Caco-2 (cell line): ENCODE data around the gene GUK1. TPM values are rescaled to one million over a fixed set of nuclear protein-coding genes. Genes with fewer than 3 reads are reported as not detected.

ENCODE experiments used
- BruUV-seq: library from RNA; stranded (reverse); fragments of 400-500 nt; replicated peaks from 2 replicates; lab custom pipeline; 2021; lab: Mats Ljungman, UMichigan
- CTCF ChIA-PET: fragments of 300-600 bp; sonication (Branson Sonifier 250); formaldehyde crosslinking; loops from one replicate; lab custom pipeline; 2022; ENCODE audit warnings: antibody characterized with exemption; lab: Charles Lee
- POLR2A ChIA-PET: fragments of 300-600 bp; sonication (Branson Sonifier 250); formaldehyde crosslinking; loops from one replicate; lab custom pipeline; 2022; ENCODE audit warnings: antibody characterized with exemption; lab: Charles Lee
- DNase-seq, 2 experiments: peaks; one replicate each; pipeline versions ENCODE4 v3.0.0 to v3.0.0-alpha.2; 2020 to 2022
- H3K27me3 ChIP-seq: replicated peaks from 2 replicates; pipeline ENCODE4 v1.6.0; 2011; ENCODE audit warnings: low read length; ENCODE audit not compliant: control insufficient read depth, insufficient read depth
- H3K36me3 ChIP-seq: 2 replicates; pipeline ENCODE4 v1.5.1; 2011; ENCODE audit warnings: low read length; ENCODE audit not compliant: control insufficient read depth, insufficient read depth
- H3K4me1 ChIP-seq: fragments of 250-450 bp; sonication (Bioruptor Pico); 2 replicates; pipeline ENCODE4 v1.5.1; 2020; ENCODE audit warnings: mild to moderate bottlenecking
- H3K4me3 ChIP-seq: 2 replicates; pipeline ENCODE4 v1.5.1; 2011; ENCODE audit warnings: low read depth, mild to moderate bottlenecking, control low read depth, low read length
- H3K9me3 ChIP-seq: fragments of 250-450 bp; sonication (Bioruptor Pico); 2 replicates; pipeline ENCODE4 v1.5.1; 2020; ENCODE audit warnings: mild to moderate bottlenecking, moderate library complexity
- H3K27ac Mint-ChIP-seq: one replicate; pipeline ENCODE4 v1.8.0; 2022; ENCODE audit warnings: mixed read lengths; ENCODE audit not compliant: unreplicated experiment
- H3K27me3 Mint-ChIP-seq: one replicate; pipeline ENCODE4 v1.8.0; 2022; ENCODE audit warnings: mixed read lengths; ENCODE audit not compliant: insufficient read depth, unreplicated experiment
- H3K36me3 Mint-ChIP-seq: one replicate; pipeline ENCODE4 v1.8.0; 2022; ENCODE audit warnings: mild to moderate bottlenecking, mixed read lengths; ENCODE audit not compliant: insufficient read depth, unreplicated experiment
- H3K4me1 Mint-ChIP-seq: one replicate; pipeline ENCODE4 v1.8.0; 2022; ENCODE audit warnings: low read depth, mixed read lengths; ENCODE audit not compliant: unreplicated experiment
- H3K4me3 Mint-ChIP-seq: one replicate; pipeline ENCODE4 v1.8.0; 2022; ENCODE audit warnings: mild to moderate bottlenecking, moderate library complexity, mixed read lengths; ENCODE audit not compliant: unreplicated experiment
- H3K9me3 Mint-ChIP-seq: one replicate; pipeline ENCODE4 v1.8.0; 2022; ENCODE audit warnings: mixed read lengths; ENCODE audit not compliant: unreplicated experiment
- intact Hi-C: fragments of 100-400 bp; cut with micrococcal nuclease; formaldehyde crosslinking; loops from one replicate; pipeline ENCODE4 v1.10.0; 2022; ENCODE audit not compliant: unreplicated experiment
- total RNA-seq: library from RNA; stranded (reverse); gene quantifications from 2 replicates; pipeline ENCODE4 v1.2.3, GENCODE V29; 2022
- TF ChIP-seq, protein P1 (sequence below), 2 experiments: fragments of 200-600 bp in 1 of 2; IDR thresholded peaks; 1 replicate in 1 of 2; 2 replicates in 1 of 2; pipeline versions ENCODE4 v1.5.1 to v1.8.0; 2011 to 2022; ENCODE audit warnings: antibody characterized with exemption in 1 of 2, control low read depth in 1 of 2, inconsistent platforms in 1 of 2, low read depth in 1 of 2, low read length in 1 of 2, mild to moderate bottlenecking in 1 of 2, moderate library complexity in 1 of 2; ENCODE audit not compliant: insufficient read depth in 1 of 2, severe bottlenecking in 1 of 2, unreplicated experiment in 1 of 2

The GUK1 gene
- total RNA-seq, 1 experiment from 2014 or later: 73.6 TPM

DNA sequence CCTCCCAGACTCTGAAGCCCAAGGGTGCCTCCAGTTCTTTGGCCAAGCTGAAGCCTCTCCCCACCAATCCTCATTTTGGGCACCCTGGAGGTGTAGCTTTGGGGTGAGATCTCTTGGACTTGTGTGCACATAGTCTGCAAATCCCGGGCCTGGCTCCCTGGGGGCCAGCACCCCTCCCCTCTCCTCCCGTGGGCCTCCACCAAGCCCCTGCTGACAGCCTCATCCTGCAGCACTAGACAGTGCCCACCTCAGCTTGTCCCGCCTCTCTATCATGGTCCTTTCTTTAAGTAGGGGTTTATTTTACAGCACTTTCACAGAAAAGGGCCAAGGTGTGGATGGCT, 12.8 kb downstream of the GUK1 start:
- H3K9me3 Mint-ChIP-seq: no peaks in the 10 kb centered on the region
- intact Hi-C loops: no loop called here
- H3K4me3 Mint-ChIP-seq: no peak overlapping the region
- ChIA-PET CTCF (interaction anchor here (0.6 to 0.7 kb wide), 2 partner anchors 100 to 154 kb away, joined by 4 to 6 read pairs; no protein-coding TSS in a partner anchor), POLR2A (no interaction called here)
- H3K36me3 Mint-ChIP-seq: peaks cover 7% of the 10 kb centered on the region
- Histone ChIP-seq H3K9me3 (no peaks in the 10 kb centered on the region), H3K27me3 (no peaks in the 10 kb centered on the region), H3K36me3 (no peaks in the 10 kb centered on the region), H3K4me1 (peaks cover 6% of the 10 kb centered on the region; the same call in 1 of the 2 replicates), H3K4me3 (no peak overlapping the region)
- BruUV-seq: no TSS peak
- no peaks in the 10 kb centered on the region for H3K4me1 Mint-ChIP-seq
- TF ChIP-seq, protein P1, sequence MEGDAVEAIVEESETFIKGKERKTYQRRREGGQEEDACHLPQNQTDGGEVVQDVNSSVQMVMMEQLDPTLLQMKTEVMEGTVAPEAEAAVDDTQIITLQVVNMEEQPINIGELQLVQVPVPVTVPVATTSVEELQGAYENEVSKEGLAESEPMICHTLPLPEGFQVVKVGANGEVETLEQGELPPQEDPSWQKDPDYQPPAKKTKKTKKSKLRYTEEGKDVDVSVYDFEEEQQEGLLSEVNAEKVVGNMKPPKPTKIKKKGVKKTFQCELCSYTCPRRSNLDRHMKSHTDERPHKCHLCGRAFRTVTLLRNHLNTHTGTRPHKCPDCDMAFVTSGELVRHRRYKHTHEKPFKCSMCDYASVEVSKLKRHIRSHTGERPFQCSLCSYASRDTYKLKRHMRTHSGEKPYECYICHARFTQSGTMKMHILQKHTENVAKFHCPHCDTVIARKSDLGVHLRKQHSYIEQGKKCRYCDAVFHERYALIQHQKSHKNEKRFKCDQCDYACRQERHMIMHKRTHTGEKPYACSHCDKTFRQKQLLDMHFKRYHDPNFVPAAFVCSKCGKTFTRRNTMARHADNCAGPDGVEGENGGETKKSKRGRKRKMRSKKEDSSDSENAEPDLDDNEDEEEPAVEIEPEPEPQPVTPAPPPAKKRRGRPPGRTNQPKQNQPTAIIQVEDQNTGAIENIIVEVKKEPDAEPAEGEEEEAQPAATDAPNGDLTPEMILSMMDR (IDR thresholded peaks at IDR 0.05; ENCODE audit: insufficient read depth in 1 of 2, low read depth in 1 of 2, low read length in 1 of 2, severe bottlenecking in 1 of 2, unreplicated experiment in 1 of 2): no peak
- DNase-seq: no peak
- H3K27me3 Mint-ChIP-seq: no peaks in the 10 kb centered on the region
- no peak overlapping the region for H3K27ac Mint-ChIP-seq

DNA sequence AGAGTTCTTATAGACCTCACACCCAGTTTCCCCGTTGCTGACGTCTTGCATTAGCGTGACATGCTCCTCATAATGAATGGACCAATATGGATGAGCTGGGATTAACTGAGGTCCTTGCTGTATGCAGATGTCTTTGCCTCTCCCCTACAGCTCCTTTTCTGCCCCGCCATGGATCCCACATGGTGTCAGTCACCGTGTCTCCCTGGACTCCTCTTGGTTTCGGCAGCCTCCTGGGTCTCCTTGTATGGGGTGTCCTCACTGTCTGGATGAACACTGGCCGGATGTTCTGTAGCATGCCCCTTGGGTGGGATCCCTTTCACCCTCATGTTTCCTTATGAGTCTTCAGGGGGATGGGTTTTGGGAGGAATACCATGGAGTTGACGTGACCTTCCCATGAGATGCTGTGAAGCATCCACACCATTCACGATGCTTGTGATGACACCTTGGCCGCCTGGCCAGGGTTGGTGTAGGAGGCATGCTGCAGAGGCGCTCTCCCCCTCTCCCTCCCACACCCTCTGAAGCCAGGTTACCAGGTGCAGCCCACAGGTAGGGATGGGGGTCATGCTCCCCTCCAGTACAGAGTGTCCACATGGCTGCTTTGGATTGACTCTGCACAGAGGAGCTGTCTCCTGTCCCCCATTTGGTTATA, 14.1 kb downstream of the GUK1 start:
- H3K4me3 Mint-ChIP-seq: no peak overlapping the region
- intact Hi-C loops: no loop called here
- TF ChIP-seq, protein P1 (IDR thresholded peaks at IDR 0.05; ENCODE audit: insufficient read depth in 1 of 2, low read depth in 1 of 2, low read length in 1 of 2, severe bottlenecking in 1 of 2, unreplicated experiment in 1 of 2): no peak
- POLR2A ChIA-PET: interaction anchor here (0.9 kb wide), 1 partner anchor 44 kb away, joined by 3 read pairs; no protein-coding TSS in a partner anchor
- H3K27ac Mint-ChIP-seq: no peak overlapping the region
- no peaks in the 10 kb centered on the region for H3K9me3 Mint-ChIP-seq
- DNase-seq: no peak
- no peaks in the 10 kb centered on the region for H3K27me3 ChIP-seq
- CTCF ChIA-PET: no interaction called here
- no peaks in the 10 kb centered on the region for H3K36me3 ChIP-seq
- peaks cover 7% of the 10 kb centered on the region for H3K36me3 Mint-ChIP-seq
- no peak overlapping the region for H3K4me3 ChIP-seq
- BruUV-seq: no TSS peak
- H3K4me1 Mint-ChIP-seq: no peaks in the 10 kb centered on the region
- H3K9me3 ChIP-seq: no peaks in the 10 kb centered on the region
- peaks cover 6% of the 10 kb centered on the region; the same call in 1 of the 2 replicates for H3K4me1 ChIP-seq
- no peaks in the 10 kb centered on the region for H3K27me3 Mint-ChIP-seq

DNA sequence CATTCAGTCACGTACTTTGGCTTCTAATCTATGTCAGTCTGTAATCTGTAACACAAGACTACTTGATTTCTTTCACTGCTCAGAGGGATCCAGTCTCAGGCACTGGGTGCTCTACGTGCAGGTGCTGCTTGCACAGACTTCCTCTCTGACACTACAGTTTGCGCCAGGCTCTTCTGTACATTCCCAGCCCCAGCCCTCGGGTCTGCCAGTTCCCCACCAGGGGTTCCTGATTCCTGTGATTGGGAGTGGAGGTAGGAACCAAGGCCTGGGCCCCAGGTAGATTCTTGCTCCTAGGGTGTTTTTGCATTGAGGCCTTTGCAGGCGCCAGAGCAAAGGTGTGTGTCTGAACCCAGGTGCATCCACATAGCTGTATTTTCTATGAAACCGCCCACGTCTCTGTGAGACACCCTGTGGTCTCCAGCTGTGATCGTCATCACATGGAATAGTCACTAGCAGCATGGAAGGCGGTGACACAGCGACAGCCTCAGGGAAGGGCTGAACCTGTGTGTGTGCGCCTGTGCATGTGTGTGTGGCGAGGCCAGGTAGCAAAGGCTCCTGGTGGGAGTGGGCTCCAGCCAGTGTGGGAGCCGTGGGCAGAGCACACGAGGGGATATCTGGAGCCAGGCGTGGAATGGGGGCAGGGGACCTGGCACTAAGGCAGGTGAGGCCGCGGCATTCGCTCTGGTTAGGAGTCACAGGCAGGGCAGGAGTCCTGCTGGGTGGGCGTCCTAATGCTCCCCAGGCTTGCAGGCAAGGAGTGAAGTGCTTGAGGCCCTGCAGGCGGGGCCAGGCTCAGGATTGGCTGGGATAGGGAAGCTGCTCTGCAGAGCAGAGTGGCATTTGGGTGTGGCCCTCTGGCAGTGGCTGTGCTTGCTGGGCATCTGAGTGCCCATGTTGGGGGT, 14.8 kb downstream of the GUK1 start:
- Histone ChIP-seq H3K36me3 (no peaks in the 10 kb centered on the region), H3K4me1 (peaks cover 3% of the 10 kb centered on the region; the same call in 1 of the 2 replicates), H3K9me3 (no peaks in the 10 kb centered on the region), H3K27me3 (no peaks in the 10 kb centered on the region), H3K4me3 (no peak overlapping the region)
- Mint-ChIP-seq H3K9me3 (no peaks in the 10 kb centered on the region), H3K27me3 (no peaks in the 10 kb centered on the region), H3K4me1 (no peaks in the 10 kb centered on the region), H3K27ac (no peak overlapping the region), H3K36me3 (peaks cover 11% of the 10 kb centered on the region), H3K4me3 (no peak overlapping the region)
- intact Hi-C loops: no loop called here
- DNase-seq: no peak
- TF ChIP-seq, protein P1 (IDR thresholded peaks at IDR 0.05; ENCODE audit: insufficient read depth in 1 of 2, low read depth in 1 of 2, low read length in 1 of 2, severe bottlenecking in 1 of 2, unreplicated experiment in 1 of 2): no peak
- POLR2A ChIA-PET: interaction anchor here (0.9 kb wide), 1 partner anchor 45 kb away, joined by 3 read pairs; no protein-coding TSS in a partner anchor
- CTCF ChIA-PET: no interaction called here
- no TSS peak for BruUV-seq
